Fibroblast of lung (primary cell): ENCODE measurements around the gene AFF2.

ENCODE experiments used
- EZH2 ChIP-seq: IDR thresholded peaks from 2 replicates; pipeline ENCODE4 v1.5.1; 2012; ENCODE audit warnings: low read length, control low read depth, mild to moderate bottlenecking; ENCODE audit errors: missing control alignments
- TF ChIP-seq, protein P1 (sequence below), 2 donors: IDR thresholded peaks in 1 of 2; conservative IDR thresholded peaks in 1 of 2; 1 replicate in 1 of 2; 2 replicates in 1 of 2; pipeline ENCODE4 v1.5.1; 2011 to 2012; ENCODE audit warnings: low read length in 2 of 2, control low read depth in 1 of 2, inconsistent platforms in 1 of 2, low read depth in 1 of 2, mild to moderate bottlenecking in 1 of 2

DNA sequence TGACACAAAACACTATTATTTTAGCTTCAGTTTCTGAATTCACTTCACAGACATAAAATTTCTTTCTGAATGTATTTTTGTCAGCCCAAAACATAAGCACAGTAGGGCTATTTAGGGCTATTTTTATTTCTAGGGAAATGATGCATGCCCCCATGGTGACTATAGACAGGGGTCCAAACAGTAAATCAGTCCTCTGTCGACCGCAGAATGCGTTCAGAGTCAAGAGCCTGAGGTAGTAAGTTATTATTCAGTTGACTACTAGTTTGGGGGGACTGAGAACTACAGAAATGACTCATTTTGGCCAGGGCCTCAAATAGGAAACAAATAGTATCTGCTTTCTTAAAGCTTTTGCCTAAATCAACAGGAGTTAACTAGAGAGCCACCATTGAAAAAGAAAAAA lies 414.4 kb downstream of the AFF2 start:
- TF ChIP-seq, protein P1, sequence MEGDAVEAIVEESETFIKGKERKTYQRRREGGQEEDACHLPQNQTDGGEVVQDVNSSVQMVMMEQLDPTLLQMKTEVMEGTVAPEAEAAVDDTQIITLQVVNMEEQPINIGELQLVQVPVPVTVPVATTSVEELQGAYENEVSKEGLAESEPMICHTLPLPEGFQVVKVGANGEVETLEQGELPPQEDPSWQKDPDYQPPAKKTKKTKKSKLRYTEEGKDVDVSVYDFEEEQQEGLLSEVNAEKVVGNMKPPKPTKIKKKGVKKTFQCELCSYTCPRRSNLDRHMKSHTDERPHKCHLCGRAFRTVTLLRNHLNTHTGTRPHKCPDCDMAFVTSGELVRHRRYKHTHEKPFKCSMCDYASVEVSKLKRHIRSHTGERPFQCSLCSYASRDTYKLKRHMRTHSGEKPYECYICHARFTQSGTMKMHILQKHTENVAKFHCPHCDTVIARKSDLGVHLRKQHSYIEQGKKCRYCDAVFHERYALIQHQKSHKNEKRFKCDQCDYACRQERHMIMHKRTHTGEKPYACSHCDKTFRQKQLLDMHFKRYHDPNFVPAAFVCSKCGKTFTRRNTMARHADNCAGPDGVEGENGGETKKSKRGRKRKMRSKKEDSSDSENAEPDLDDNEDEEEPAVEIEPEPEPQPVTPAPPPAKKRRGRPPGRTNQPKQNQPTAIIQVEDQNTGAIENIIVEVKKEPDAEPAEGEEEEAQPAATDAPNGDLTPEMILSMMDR (conservative IDR thresholded peaks at IDR 0.05 in 1 of 2, IDR thresholded peaks at IDR 0.05 in 1 of 2; ENCODE audit: low read depth in 1 of 2, low read length in 2 of 2): no peak
- TF ChIP-seq EZH2: no peak
